Mammary epithelial cell (primary cell): Measurements from ENCODE around the gene DDX59.

Source experiments
- CTCF ChIP-seq, 2 donors: IDR thresholded peaks in 1 of 2; conservative IDR thresholded peaks in 1 of 2; 2 replicates each; pipeline ENCODE4 v1.5.1; 2011 to 2012; ENCODE audit warnings: inconsistent platforms in 2 of 2, low read length in 2 of 2, mild to moderate bottlenecking in 2 of 2, control low read depth in 1 of 2, low read depth in 1 of 2; ENCODE audit not compliant: insufficient read depth in 1 of 2; ENCODE audit errors: extremely low read depth in 1 of 2
- EZH2 ChIP-seq: IDR thresholded peaks from 2 replicates; pipeline ENCODE4 v1.6.1; 2012; ENCODE audit warnings: low read length, inconsistent platforms, borderline replicate concordance

DNA sequence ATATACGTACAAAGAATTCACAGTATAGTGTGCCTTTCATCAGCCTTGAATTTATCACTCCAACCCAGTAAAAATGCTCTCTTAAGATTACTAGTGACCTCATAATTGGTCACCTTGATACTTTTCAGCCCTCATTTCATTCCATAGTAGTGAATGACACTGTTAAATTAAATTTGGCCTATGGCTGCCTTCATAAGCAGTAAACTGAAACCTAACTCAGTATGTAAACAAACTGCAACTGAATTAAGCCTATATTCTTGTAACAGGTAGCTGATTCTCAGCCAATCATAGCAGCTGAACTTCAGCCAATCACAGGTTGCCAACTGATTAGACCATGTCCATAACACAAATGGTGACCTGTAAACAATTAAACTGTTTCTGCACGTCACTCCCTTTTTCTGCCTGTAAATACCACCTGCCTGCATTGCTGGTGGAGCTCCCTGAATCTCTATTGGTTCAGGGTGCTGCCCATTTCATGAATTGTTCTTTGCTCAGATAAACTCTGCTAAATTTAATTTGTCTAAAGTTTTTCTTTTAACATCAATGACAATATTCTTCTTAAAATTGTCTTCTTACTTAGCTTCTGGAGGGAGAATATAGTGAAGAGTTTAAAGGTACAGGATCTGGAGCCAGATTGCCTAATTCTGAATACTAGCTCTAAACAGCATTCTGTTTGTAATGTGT is 44.9 kb upstream of the DDX59 start:
- TF ChIP-seq CTCF (conservative IDR thresholded peaks at IDR 0.05 in 1 of 2, IDR thresholded peaks at IDR 0.05 in 1 of 2; ENCODE audit: extremely low read depth in 1 of 2, insufficient read depth in 1 of 2, low read depth in 1 of 2, low read length in 2 of 2) (no peak), EZH2 (no peak)
